ENCODE results near the gene IGF2BP2.
"Not testable (repeated sequence)": the region's sequence is repeated elsewhere in the genome, so short reads cannot be mapped to it uniquely, and the experiment has no call there.

The IGF2BP2 gene

GRCh38 chr3:185778094-185778493 lies 46.7 kb downstream of the IGF2BP2 start:
- no peaks in the 10 kb centered on the region for H3K27me3 ChIP-seq (ENCODE audit: insufficient read depth, low read depth)
- no peaks in the 10 kb centered on the region for H4K20me1 ChIP-seq (ENCODE audit: insufficient read depth)
- H3K4me3 ChIP-seq (IDR thresholded peaks at IDR 0.05; ENCODE audit: insufficient read depth, low read depth, low read length): no peak overlapping the region
- no peak for TF ChIP-seq CTCF (conservative IDR thresholded peaks at IDR 0.05; ENCODE audit: low read depth, low read length)
- H3K27ac ChIP-seq: no peak overlapping the region
- no peak overlapping the region for H3K9ac ChIP-seq
- H3K36me3 ChIP-seq (ENCODE audit: insufficient read depth): no peaks in the 10 kb centered on the region
- H3K4me1 ChIP-seq (ENCODE audit: low read depth, poor library complexity, severe bottlenecking): no peaks in the 10 kb centered on the region
- H3K79me2 ChIP-seq (ENCODE audit: insufficient read depth, low read depth): no peaks in the 10 kb centered on the region
- H3K4me2 ChIP-seq: no peak overlapping the region
- no peak overlapping the region for H2AFZ ChIP-seq (ENCODE audit: low read depth)

GRCh38 chr3:185770109-185770508 lies 54.7 kb downstream of the IGF2BP2 start:
- no peak overlapping the region for H2AFZ ChIP-seq (ENCODE audit: low read depth)
- no peak overlapping the region for H3K4me3 ChIP-seq (IDR thresholded peaks at IDR 0.05; ENCODE audit: insufficient read depth, low read depth, low read length)
- no peak overlapping the region for H3K27ac ChIP-seq
- no peaks in the 10 kb centered on the region for H3K36me3 ChIP-seq (ENCODE audit: insufficient read depth)
- H3K4me1 ChIP-seq (ENCODE audit: low read depth, poor library complexity, severe bottlenecking): peaks cover 8% of the 10 kb centered on the region
- no peak for TF ChIP-seq CTCF (conservative IDR thresholded peaks at IDR 0.05; ENCODE audit: low read depth, low read length)
- no peaks in the 10 kb centered on the region for H4K20me1 ChIP-seq (ENCODE audit: insufficient read depth)
- no peaks in the 10 kb centered on the region for H3K27me3 ChIP-seq (ENCODE audit: insufficient read depth, low read depth)
- H3K79me2 ChIP-seq (ENCODE audit: insufficient read depth, low read depth): no peaks in the 10 kb centered on the region
- H3K9ac ChIP-seq: no peak overlapping the region
- no peak overlapping the region for H3K4me2 ChIP-seq

DNA sequence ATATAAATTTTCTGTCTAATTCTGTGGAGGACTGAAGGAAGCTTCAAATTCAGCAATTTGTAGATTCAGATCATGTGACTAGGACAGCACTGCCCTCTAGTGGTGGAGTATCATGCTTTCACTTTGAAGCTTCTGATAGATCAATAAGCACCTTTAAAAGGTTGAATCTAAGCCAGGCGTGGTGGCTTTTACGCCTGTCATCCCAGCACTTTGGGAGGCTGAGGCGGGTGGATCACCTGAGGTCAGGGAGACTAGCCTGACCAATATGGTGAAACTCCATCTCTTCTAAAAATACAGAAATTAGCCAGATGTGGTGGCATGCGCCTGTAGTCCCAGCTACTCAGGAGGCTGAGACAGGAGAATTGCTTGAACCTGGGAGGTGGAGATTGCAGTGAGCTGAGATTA lies 56.3 kb downstream of the IGF2BP2 start:
- H4K20me1 ChIP-seq (ENCODE audit: insufficient read depth); H3K36me3 ChIP-seq (ENCODE audit: insufficient read depth); H3K4me3 ChIP-seq (IDR thresholded peaks at IDR 0.05; ENCODE audit: insufficient read depth, low read depth, low read length); H3K27me3 ChIP-seq (ENCODE audit: insufficient read depth, low read depth); H3K27ac ChIP-seq; H3K4me1 ChIP-seq (ENCODE audit: low read depth, poor library complexity, severe bottlenecking); H3K79me2 ChIP-seq (ENCODE audit: insufficient read depth, low read depth); H2AFZ ChIP-seq (ENCODE audit: low read depth); H3K9ac ChIP-seq: not testable (repeated sequence)
- 0 out of 2 replicates have a peak overlapping the region, but pooled peaks have one; percentile 5 for H3K4me2 ChIP-seq
- peak; percentile 93 for TF ChIP-seq CTCF (conservative IDR thresholded peaks at IDR 0.05; ENCODE audit: low read depth, low read length)

- H3K79me2 ChIP-seq (ENCODE audit: insufficient read depth, low read depth): no peaks in the 10 kb centered on the region
- H3K27ac ChIP-seq: no peak overlapping the region
- H3K4me3 ChIP-seq (IDR thresholded peaks at IDR 0.05; ENCODE audit: insufficient read depth, low read depth, low read length): no peak overlapping the region
- H3K27me3 ChIP-seq (ENCODE audit: insufficient read depth, low read depth): no peaks in the 10 kb centered on the region
- H3K4me1 ChIP-seq (ENCODE audit: low read depth, poor library complexity, severe bottlenecking): peaks cover 8% of the 10 kb centered on the region
- no peak overlapping the region for H3K9ac ChIP-seq
- no peak overlapping the region for H3K4me2 ChIP-seq
- no peaks in the 10 kb centered on the region for H4K20me1 ChIP-seq (ENCODE audit: insufficient read depth)
- H3K36me3 ChIP-seq (ENCODE audit: insufficient read depth): no peaks in the 10 kb centered on the region
- no peak overlapping the region for H2AFZ ChIP-seq (ENCODE audit: low read depth)
- TF ChIP-seq CTCF (conservative IDR thresholded peaks at IDR 0.05; ENCODE audit: low read depth, low read length): no peak
Observed at GRCh38 chr3:185767002-185767688, 57.7 kb downstream of the IGF2BP2 start.
